Activated gamma-delta T cell (primary cell): ENCODE results near the gene MYPN.
"Not testable (repeated sequence)": the region's sequence is repeated elsewhere in the genome, so short reads cannot be mapped to it uniquely, and the experiment has no call there.

Experiments
- DNase-seq: peaks from one replicate; lab custom pipeline; 2025; lab: John Stamatoyannopoulos, UW

Gene MYPN

DNA sequence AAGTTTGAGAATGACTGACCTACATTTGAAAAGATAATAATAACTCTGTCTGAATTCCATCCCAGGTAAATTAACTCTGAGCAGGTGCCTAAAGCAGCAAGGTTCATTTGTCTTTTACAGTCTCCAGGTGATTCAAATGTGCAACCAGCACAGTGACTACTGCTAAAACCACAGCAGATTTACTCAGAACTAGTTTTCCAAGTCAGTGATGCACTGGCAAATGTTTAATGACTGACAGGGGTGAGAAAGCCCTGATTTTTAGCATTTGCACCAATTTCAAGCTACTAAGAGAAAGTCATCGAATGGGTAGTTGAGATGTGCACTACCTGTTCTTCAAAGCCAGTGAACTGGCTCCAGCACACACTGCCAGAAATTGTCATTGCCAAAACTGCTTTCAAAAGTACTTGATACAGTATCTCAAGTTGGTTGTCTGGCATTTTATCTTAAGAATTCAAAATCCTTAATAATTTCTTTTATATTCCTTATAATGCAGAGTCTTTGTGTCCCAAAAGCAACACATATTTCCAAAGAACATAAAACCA, 62.3 kb downstream of the MYPN start:
- DNase-seq: no peak

DNA sequence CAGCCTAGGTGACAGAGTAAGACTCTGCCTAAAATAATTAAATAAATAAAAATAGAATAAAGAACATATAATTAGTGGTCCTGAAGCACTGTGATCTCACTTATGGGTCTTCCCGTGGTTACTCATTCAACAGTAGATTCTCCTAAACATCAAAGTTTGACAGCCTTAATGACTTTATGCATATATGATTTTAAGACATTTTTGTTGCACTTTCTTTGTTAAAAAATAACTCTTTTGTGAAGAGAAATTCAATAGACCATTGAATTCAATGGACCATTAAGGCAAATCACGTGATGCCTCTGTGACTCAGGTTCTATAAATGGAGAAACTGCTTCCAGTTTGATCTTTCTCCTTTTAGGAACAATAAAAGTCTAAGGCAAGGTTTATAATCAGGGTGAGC, 63.0 kb downstream of the MYPN start:
- no peak for DNase-seq

DNA sequence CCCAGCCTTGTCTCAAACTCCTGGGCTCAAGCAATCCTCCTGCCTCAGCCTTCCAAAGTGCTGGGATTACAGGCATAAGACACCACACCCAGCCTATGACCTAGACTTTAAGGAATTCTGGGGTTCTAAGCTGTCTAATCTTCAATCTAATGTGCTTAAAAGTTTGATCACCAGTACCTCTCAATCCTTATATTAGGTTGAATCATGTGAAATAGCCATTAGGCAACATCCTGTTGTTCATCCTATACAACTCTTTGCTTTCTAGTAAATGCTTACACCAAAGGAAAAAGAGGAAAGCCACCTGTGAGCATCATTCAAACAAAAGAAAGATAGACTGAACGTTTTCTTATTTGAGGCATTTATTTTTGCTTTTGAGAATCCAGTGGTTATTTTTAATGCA, 66.7 kb downstream of the MYPN start:
- DNase-seq: no peak

DNA sequence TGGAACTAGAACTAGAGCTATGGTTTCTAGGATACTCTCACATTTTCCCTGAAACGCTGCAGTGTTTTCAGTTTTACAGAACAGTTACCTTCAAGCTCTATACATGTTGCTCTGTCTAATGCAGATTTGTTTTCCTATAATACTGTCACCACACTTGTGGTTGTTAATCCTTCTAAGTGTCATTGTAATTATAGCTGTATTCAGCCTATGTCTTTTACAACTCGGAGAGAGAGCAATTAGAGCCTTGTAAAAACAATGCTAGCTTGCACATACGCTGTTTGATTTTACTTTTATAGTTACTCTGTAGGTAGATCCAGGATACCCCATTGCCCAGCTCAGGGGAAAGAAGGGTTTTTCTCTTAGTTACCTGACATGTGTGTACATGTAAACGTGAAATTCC, 67.5 kb downstream of the MYPN start:
- DNase-seq: no peak

DNA sequence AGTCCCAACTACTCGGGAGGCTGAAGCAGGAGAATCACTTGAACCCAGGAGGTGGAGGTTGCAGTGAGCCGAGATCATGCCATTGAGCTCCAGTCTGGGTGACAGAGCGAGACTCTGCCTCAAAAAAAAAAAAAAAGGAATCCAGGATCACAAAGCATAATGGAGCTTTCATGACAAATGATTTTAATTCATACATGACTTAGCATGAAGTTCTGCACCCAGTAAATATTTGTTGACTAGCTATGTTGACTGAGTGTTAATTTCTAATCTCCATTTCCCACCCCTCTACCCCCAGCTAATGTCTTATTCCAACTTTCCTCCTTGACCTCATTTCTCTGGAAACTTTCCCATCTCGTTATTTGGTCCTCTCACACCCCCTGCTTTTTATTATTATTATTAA, 69.3 kb downstream of the MYPN start:
- DNase-seq: no peak

DNA sequence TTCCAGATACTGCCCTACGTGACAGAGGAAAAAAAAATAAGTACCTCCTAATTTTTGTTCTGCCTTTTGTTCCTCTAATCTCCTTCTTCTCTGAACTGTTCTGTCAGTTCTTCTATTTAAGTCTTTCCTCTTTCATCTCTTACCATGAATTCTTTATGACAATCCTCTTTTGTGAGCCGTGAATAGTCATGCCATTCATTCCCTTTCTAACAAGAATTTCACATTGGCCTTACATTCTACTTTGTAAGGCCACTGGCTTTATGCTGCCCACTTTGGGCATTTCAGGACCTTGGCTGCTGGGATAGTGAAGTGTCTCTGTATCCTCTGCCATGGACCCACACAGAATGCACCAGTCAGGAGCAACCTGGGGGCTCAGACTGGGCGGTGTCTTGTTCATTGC, 69.7 kb downstream of the MYPN start:
- DNase-seq: no peak

DNA sequence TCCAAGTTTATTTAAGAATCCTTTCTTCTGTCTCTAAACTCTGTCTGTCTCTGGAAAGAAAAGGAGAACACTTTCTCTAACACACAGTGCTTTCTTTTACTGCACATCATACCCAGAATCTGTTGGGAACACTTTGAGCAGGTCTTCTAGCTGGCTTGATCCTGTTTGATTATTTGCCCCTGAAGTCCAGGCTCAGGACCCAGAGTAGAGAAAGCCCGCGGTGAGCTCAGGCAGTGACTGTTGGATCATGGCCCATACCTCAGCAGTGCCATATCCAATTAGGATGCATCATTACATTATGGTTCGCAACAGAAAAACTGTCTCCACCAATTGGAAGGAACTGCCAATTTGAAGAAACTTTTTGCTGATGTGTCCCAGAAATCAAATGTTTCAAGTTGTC, 71.2 kb downstream of the MYPN start:
- DNase-seq: no peak

DNA sequence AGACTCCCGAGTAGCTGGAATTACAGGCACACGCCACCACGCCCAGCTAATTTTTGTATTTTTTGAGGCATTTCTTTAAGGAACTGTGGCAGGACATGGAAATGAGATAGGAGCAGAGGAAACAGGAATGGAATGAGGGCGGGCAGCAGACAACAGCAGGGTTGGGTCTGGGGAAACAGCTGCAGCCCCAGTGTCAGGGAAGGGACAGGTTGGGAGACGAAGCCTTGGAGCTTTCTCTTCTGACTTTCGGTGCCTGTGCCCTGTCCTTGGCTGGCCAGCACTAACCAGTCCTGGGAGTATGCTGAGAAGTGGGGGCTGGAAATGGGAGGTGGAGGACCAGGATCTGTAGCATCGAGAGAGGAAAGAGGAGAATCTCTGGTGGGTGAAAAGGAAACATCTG, 75.3 kb downstream of the MYPN start:
- no peak for DNase-seq

DNA sequence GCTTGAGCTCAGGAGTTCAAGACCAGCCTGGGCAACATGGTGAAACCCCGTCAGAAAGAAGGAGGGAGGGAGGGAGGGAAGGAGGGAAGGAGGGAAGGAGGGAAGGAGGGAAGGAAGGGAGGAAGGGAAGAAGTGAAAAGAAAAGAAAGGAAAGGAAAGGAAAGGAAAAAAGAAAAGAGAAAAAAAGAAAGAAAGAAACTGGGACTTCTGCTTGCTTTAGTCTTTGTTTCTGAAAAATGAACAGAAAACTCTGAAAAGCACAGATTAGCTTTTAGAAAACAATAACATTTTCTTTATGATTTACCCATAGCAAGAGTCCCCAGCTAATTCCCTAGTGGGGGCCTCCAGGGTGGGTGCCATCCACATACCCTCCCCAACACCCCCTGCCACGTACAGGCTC, 75.8 kb downstream of the MYPN start:
- no peak for DNase-seq

DNA sequence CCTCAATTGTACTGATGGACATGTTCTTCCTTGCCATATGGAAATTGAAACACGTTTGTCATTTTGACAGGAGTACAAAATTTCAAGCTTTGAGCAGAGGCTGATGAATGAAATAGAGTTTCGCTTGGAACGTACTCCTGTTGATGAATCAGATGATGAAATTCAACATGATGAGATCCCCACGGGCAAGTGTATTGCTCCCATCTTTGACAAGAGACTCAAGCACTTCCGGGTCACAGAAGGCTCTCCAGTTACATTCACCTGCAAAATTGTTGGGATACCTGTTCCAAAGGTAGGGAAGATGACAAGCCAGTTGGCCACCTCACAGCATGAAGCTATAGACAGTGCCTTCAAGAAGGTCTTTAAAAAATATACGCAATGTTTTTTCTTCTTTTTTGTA, 79.5 kb downstream of the MYPN start:
- no peak for DNase-seq

DNA sequence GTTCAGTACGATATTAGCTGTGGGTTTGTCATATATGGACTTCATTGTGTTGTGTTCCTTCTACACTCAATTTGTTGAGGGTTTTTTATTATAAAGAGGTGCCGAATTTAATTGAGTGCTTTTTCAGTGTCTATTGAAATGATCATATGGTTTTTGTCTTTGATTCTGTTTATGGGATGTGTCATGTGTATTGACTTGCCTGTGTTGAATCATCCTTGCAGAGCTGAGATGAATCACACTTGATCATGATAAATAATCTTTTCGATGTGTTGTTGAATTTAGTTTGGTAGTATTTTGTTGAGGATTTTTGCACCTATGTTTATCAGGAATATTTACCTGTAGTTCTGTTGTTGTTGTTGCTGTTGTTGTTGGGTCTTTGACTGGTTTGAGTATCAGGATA, 82.8 kb downstream of the MYPN start:
- no peak for DNase-seq

DNA sequence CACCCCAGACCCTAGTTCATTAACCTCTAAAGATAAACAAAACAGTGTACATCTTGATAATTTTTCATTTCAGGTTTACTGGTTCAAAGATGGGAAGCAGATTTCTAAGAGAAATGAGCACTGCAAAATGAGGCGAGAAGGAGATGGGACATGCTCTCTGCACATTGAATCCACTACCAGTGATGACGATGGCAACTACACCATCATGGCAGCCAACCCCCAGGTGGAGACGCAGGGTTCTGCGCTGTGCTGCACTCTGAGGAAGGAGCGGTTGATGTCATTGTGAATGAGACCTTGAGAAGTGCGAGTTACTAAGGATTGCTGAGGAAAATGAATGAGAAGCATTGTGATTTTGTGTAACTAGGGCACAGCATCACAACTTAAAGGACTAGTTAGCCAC, 85.0 kb downstream of the MYPN start:
- DNase-seq: no peak

DNA sequence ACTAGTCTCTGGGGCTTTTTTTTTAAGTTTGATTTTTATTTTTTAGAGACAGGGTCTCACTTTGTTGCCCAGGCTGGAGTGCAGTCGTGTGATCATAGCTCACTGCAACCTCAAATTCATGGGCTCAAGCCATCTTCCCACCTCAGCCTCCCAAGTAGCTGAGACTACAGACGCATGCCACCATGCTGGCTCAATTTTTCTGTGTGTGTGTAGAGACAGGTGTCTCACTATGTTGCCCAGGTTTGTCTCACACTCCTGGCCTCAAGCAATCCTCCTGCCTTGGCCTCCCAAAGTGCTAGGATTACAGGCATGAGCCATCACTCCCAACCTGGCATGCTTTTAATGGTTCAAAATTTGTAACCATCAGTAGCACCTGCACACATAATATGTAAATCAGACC, 86.5 kb downstream of the MYPN start:
- DNase-seq: not testable (repeated sequence)

DNA sequence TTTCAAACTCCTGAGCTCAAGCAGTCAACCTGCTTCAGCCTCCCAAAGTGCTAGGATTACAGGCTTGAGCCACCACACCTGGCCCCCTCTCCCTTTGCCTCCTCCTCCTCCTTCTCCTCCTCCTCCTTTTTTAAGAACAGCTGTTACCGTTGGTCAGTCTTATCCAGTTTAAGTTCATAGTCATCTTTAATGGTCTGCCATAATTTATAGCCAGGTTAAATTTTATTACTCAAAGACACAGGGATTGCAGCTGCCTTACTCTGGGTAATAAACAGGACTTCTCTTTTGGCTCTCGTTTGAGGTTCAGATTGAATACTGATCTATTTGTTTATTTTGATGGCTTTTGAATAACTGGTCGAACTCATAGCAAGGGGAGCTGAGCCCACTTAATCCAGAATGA, 87.4 kb downstream of the MYPN start:
- no peak for DNase-seq

DNA sequence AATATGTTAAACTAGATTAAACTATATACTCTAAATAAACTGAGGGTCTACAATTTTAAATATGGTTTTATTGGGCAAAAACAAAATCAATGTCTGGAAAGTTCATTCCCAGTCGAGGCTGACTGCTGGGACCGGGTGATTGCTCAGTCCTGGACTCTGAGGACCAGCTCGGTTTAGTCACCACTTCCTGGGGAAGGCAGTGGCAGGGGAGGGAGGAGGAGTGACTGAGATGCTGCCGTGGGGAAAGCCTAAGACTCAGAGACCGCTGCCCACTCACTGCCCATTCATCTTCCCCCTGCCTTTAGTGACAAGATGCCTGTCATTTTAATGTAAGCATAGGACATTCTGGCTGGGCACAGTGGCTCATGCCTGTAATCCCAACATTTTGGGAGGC, 93.7 kb downstream of the MYPN start:
- DNase-seq: no peak

DNA sequence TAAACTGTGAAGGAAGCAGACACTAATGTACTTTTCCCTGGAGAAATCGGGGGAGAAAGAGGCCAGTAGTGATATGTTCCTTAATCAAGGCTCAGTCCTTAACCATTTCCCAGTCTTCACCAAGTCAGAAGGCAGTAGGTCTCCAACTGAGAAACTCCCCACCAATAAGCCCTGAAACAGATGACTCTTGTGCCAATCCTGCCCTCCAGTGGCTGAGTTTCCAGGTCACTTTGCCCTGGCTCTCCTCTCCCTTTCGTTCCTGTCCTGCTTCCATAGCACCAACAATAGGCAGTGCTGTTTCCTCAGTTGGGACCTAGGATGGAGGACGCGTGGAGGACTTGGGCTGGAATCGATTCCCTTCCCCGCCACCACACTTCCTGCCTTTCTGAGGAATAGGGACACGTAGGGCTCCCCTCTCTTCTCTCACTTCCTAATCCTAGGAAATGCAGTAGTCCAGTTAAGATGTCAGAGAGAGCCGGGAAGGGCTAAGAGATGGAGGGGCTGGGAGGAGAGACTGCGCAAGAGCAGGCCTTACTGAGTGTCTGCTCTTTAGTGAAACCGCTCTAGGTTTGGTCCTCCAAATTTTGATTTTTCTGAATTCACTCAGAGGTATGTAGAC, 99.2 kb downstream of the MYPN start:
- no peak for DNase-seq

DNA sequence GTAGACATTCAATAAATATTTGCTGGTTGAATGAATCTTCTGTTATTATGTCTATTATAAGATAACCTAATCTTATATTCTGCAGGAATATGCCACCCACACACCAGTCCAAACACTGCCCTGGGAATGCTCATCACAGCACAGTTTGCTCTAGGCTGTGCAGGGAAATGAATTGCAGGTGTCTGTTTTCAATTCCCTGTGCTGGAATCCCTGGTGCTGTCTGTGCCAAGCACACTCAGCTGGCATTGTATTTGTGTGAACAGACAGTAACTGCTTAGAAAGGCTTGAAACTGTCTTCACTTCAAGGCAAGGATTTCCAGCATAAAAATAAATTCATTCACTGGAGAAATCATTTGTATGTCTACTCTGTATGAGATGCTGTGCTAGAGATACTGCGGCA, 102.4 kb downstream of the MYPN start:
- DNase-seq: no peak

DNA sequence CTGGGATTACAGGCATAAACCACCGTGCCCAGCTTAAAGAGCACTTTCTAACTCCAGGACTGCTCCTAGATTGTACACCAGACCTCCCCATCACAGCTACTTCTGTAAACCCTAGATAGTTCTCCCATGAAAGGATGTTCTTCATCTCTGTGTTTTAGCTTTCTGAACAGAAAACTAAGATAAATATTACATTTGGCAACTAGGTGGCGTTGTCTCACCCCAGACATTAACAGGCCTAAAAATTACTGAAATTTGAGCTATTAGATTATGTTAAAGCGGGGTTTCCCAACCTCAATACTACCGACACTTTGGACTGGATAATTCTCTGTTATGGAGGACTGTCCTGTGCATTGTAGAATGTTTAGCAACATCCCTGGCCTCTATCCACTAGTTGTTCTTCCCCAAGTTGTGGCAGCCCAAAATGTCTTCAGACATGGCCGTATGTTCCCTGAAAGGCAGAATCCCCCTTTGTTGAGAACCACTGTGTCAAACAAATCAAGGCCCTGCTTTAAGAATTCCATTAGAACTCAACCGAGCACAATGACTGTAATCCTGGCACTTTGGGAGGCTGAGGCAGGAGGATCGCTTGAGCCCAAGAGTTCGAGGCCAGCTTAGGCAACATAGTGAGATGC, 103.5 kb downstream of the MYPN start:
- DNase-seq: no peak

DNA sequence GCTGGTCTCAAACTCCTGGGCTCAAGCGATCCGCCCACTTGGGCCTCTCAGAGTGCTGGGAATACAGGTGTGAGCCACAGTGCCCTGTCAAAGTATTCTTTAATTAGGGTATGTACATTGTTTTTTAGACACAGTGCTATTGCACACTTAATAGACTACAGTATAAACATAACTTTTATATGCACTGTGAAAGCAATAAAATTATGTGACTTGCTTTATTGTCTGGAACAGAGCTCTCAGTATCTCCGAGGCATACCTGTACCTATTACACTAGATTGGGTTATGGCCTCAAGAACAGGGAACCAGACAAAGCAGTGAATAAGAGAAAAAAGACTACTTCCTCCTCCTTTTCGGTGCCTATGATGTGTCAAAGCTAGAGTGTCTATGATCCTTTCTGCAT, 109.5 kb downstream of the MYPN start:
- DNase-seq: no peak

DNA sequence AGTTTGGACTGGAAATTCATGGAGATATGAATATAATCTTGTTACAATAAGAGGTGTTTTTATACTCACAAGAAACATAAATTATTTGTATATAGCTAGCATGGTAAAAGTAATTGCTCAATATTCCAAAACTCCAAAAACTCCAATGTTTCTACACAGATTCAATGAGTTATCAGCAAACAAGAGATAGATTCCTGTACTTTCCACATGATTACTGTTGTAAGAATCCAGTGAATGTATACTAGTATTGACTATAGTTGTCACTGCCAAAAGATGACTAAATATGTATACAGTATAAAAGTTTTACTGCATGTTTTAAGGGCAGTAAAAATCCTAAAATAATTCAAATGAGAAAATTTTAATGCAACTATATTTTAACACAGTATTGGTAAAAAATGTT, 111.9 kb downstream of the MYPN start:
- DNase-seq: no peak

DNA sequence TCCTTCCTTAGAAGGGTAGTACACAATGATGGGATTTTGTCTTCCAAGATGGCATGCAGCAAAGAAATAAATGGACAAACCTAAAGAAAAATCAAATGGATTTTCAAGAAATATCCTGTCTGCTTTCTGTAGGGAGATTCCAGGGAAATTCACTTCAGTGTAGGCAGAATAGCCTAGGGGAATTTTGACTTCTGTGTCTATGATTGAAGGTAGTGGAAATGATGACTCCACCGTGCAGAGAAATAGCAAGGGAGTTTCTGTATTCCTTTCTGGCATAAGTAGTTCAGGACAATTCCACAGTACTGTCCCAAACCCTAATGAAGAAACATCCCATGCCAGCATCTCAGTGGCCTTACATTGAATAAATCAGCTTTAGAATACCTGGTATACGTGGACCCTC, 113.1 kb downstream of the MYPN start:
- DNase-seq: no peak

DNA sequence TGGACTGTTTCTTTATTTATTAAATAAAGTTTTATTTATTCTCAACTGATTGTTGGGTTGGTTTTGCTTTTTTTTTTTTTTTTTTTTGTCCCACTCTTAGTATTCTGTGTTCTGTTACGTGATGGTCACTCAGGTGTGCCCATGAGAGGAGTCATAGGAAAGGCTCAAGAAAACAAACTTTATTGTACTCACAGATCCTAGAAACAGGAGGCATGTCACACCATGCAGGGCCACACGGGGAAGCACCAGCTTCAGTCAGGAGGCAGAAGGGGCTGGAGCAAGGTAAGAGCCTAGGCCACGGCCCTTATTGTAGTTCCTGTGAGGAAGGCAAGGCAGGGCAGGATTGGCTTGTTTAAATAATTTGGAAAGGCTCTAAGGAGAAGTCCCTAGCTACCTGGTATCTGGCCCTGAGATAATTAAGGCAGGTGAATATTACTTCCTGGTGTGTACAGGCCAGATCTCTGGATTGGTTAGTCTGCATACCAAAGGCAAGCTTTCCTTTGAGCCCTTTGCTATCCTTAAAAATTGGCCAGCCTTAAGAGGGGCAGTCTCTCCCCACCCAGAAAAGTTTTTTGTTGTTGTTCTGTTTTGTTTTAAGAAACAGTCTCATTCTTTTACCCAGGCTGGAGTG, 114.4 kb downstream of the MYPN start:
- DNase-seq: no peak

DNA sequence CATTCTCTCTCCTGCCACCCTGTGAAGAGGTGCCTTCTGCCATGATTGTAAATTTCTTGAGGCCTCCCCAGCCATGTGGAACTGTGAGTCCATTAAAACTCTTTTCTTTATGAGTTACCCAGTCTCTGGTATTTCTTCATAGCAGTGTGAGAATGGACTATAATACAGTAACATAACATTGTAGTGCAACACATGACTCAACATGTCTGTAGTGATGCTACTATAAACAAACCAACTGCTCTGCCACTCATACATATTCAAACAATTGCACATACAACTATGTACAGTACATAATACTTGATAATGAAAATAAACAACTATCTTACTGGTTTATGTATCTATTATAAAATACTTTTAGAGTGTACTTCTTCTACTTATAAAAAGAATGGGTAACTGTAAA, 115.5 kb downstream of the MYPN start:
- no peak for DNase-seq

DNA sequence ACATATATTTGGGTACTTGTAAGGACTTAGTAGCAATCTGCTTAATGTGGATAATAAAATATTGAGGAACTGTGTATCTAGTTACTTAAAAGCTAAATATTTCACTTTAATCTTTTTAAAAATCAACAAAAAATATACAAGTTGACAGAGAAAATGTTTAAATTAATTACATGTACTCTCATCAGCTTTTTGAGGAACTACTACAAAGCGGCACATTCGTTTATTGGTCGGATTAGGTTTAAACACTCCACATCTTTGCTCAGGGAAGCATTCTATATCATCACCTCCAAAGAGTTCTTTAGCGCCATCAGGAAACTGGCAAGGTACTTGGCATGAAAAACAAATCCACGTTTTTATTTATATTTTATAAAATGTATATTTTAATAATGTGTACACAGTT, 121.0 kb downstream of the MYPN start:
- no peak for DNase-seq
